ENCODE data around the gene CSDE1.

DNA sequence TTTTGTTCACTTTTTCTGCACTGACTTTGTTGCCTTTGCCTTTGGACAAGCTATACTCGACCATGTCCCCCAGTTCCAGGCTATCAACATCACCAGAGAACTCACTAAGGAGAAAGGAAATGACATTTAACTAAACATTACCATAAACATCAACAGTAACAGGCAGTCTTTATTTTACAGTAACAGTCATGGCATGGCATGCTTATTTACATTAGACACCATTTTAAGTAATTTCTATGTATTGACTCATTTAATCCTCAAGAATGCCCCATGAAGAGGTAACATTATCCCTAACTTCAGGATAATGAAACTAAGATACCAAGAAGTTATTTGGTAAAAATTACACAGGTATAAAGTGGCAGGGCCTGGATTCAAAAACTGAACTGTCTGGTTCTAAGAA, 32.6 kb downstream of the CSDE1 start:
- no peak for TF ChIP-seq POLR2A (IDR thresholded peaks at IDR 0.05; ENCODE audit: low read depth, low read length)
- TF ChIP-seq POLR2AphosphoS5 (IDR thresholded peaks at IDR 0.05; ENCODE audit: low read depth, low read length), result no peak
